Measurements from ENCODE around the gene COX8C.

- TF ChIP-seq POLR2AphosphoS5 (IDR thresholded peaks at IDR 0.05) (peak in 1 of 3 donors; percentile 4), CTCF (IDR thresholded peaks at IDR 0.05) (no peak), POLR2A (IDR thresholded peaks at IDR 0.05) (no peak), EP300 (IDR thresholded peaks at IDR 0.05) (no peak)
Observed at GRCh38 chr14:93331002-93331727, 15.8 kb upstream of the COX8C start.

All from stomach (tissue), 4 donors.